HG03097 (cell line): ENCODE results near the gene SLC17A7.
"Not testable (repeated sequence)": the region's sequence is repeated elsewhere in the genome, so short reads cannot be mapped to it uniquely, and the experiment has no call there.

Source experiments
- ATAC-seq: cut with Tn5 transposase; IDR thresholded peaks from one replicate; pipeline ENCODE4 v1.9.1; 2021; ENCODE audit not compliant: unreplicated experiment, low FRiP score

SLC17A7 gene

GRCh38 chr19:49470615-49470978 lies 29.3 kb upstream of the SLC17A7 start:
- no peak for ATAC-seq

DNA sequence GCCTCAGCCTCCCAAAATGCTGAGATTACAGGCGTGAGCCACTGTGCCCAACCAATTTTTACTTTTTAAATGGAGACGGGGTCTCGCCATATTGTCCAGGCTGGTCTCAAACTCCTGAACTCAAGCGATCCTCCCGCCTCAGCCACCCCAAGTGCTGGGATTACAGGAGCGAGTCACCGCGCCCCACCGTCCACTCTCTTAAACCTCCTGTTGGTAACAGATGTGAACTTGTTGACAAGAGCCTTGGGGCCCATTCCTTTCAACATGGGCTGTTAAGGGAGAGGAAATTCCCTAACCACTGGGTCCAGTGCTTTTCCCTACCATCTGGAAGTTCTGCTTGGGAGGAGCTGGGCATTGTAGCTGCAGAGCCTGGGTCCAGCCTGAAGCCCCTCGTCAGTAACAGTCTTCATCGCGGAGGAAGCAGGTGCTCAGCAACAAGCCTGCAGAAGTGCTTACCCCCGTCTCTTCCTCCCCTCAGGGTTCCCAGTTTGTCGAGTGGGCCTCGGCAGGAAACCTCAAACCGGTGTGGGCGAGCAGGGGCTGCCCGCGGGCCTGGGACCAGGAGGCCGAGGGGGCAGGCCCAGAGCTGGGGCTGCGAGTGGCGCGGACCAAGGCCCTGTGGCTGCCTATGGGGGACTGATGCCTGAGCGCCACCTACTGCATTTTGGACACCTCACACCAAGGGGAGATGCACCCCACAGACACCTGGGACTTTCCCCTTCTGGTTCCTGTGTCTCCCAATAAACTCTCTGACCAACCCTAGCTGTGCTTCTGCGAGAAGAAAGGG lies 28.7 kb upstream of the SLC17A7 start:
- ATAC-seq, result peak; percentile 43

DNA sequence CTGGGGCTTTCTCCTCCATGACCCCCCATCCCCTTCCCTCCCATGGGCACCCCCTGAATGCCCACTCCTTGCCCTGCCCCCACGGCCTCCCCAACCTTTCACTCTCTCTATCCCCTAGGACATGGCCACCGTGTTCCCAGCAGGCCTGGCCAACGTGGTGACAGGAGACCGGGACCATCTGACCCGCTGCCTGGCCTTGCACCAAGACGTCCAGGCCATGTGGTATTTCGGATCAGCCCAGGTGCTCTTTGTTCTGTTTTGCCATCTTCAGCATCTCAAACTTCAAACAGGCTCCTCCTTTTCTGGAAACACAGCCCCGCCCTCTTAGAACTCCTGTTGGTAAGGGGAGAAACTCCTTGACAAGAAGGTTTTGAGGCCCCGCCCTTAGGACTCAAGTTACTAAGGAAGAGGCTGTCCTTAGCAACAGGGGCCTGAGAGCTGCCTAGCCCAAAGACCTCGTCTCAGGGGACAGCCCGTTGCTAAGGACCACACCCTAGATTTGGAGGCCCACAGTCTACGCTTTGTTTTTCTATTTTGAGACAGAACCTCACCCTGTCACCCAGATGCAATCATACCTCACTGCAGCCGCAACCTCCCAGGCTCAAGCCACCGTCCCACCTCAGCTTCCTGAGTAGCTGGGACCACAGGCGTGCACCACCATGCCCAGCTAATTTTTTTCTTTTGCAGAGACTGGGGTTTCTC lies 27.6 kb upstream of the SLC17A7 start:
- ATAC-seq, result peak; percentile 54

DNA sequence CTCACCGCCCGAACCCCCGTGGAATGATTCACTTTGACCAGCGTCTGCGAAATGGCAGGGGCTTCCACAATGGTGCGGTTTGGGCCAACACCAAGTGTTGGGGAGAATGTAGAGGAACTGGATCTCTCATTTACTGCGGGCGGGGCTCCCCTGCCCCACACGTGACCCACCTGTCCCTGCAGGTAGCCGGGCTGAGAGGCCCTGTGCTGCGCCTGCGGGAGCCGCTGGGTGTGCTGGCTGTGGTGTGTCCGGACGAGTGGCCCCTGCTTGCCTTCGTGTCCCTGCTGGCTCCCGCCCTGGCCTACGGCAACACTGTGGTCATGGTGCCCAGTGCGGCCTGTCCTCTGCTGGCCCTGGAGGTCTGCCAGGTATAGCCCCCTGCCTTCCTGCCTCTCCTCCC lies 26.9 kb upstream of the SLC17A7 start:
- no peak for ATAC-seq

DNA sequence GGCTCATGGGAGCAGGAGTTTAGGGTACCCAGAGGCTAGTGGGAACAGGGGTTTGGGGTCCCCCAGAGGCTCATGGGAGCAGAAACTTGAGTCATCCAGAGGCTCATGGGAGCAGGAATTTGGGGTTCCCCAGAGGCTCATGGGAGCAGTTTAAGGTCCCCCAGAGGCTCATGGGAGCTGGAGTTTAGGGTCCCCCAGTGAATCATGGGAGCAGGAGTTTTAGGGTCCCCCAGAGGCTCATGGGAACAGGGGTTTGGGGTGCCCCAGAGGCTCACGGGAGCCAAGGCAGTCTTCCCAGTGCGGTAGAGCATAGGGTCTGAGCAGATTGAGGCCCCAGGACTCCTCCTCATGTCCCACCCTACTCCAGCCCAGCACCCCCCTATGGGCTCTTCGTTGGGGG lies 24.0 kb upstream of the SLC17A7 start:
- no peak for ATAC-seq

DNA sequence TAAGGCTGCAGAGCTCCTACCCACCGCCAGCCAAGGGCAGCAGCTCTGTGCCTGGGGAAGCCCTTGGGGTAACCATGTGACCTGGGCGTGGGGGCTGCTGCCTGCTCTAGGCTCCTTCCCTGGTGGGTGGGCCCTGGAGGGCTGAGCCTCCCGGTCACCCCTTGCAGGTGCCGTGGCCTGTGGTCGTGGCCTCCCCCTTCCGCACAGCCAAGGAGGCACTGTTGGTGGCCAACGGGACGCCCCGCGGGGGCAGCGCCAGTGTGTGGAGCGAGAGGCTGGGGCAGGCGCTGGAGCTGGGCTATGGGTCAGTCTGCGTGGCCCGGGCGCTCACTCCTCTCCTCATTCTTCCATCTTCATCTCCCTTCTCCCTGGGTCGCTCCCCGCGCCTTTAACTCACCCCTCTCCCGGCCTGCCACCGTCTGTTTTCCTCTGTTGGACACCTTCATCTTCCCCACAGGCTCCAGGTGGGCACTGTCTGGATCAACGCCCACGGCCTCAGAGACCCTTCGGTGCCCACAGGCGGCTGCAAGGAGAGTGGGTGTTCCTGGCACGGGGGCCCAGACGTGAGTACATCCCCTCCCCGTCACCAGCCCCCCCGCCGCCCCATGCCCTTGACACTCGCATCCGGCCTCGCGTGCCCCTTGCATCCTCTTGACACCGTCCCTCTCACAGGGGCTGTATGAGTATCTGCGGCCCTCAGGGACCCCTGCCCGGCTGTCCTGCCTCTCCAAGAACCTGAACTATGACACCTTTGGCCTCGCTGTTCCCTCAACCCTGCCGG lies 22.8 kb upstream of the SLC17A7 start:
- ATAC-seq, result no peak

DNA sequence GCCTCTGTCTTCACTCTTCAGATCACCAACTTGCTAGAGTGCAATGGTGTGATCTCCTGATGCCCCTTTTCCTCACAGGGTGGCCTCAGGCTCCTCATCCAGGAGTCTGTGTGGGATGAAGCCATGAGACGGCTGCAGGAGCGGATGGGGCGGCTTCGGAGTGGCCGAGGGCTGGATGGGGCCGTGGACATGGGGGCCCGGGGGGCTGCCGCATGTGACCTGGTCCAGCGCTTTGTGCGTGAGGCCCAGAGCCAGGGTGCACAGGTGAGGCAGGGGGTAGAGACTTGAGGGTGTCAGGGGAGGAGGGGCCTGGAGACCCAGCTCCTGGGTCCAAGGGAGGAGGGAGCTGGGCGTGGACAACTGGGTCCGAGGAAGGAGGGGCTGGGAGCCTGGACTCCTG lies 21.2 kb upstream of the SLC17A7 start:
- ATAC-seq, result no peak

- ATAC-seq, result no peak
Measured at GRCh38 chr19:49461656-49462055, 20.3 kb upstream of the SLC17A7 start.

- not testable (repeated sequence) for ATAC-seq
Measured at GRCh38 chr19:49461130-49461529, 19.8 kb upstream of the SLC17A7 start.

DNA sequence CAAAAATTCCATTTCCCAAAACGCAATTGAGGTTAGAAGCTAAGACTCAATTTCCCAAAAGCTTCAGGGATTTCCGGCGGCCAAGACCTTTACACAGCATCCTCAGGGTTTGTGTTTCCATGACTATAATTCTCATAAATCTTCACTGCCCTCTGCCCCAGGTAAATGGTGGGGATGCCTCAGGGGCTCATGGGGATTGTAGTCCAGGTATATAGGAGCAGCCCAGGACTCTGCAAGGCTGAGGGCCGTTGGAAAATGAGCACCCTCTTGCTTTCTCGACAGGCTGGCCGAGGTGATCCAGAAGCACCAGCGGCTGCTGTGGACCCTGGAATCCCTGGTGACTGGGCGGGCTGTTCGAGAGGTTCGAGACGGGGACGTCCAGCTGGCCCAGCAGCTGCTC lies 18.1 kb upstream of the SLC17A7 start:
- no peak for ATAC-seq

- ATAC-seq, result no peak
Measured at GRCh38 chr19:49458567-49458903, 17.2 kb upstream of the SLC17A7 start.

DNA sequence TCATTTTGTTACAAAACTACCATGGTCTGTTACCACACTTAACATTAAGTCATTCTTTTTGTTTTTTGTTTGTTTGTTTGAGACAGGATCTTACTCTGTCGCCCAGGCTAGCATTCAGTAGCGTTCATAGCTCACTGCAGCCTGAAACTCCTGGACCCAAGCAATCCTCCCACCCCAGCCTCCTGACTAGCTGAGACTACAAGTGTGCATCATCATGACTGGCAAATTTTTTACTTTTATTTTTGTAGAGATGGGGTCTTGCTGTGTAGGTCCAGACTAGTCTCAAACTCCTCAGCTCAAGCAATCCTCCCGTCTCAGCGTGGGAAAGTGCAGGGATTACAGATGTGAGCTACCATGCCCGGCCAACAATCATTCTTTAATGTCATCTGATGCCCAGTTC lies 15.0 kb upstream of the SLC17A7 start:
- no peak for ATAC-seq

DNA sequence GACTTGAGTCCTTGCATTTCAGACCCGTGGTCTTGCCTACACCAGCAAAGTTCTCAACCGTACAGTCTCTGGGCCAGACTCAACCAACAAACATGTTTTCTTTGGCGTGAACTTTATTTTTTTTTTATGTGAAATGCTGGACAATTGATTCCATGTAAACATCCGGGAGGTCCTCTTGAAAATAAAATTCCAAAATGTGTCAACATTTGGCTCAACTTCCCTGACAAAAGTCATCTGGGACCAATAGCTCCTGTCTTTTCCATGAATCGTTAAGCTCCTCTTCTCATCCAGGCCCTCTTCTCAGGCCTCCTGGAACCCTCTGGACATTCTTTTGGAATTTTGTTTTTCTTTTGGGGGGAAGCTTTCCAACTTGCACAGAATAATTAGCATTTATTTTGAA lies 14.4 kb upstream of the SLC17A7 start:
- ATAC-seq, result no peak

DNA sequence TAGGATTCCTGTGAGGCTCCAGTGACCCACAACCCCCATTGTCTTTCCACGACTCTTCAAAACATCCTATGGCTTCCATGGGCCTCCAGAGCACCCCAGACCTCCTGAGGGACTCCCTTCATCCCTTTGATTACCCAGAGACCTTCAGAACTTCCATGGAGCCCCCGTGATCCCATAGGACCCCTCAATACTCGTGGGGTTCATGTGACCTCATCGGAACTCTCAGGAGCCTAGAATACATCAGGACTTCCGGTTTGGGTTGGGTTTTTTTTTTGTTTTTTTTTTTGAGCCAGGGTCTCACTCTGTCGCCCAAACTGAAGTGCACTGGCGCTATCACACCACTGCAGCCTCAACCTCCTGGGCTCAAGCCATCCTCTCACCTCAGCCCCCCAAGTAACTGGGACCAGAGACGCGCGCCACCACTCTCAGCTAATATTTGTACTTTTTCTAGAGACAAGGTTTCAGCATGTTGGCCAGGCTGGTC lies 12.5 kb upstream of the SLC17A7 start:
- no peak for ATAC-seq

GRCh38 chr19:49453013-49453756 lies 11.9 kb upstream of the SLC17A7 start, which contains the start of gene ALDH16A1:
TSS of gene ALDH16A1 (plus strand) at chr19:49453225. CDS start at chr19:49453332, 107 bp downstream.
- ATAC-seq, result peak; percentile 79

- ATAC-seq, result peak; percentile 46
Measured at GRCh38 chr19:49451430-49452181, 10.3 kb upstream of the SLC17A7 start, which contains the start of gene PIH1D1. TSS of gene PIH1D1 (minus strand) at chr19:49451814. CDS start at chr19:49451574, 240 bp downstream.

DNA sequence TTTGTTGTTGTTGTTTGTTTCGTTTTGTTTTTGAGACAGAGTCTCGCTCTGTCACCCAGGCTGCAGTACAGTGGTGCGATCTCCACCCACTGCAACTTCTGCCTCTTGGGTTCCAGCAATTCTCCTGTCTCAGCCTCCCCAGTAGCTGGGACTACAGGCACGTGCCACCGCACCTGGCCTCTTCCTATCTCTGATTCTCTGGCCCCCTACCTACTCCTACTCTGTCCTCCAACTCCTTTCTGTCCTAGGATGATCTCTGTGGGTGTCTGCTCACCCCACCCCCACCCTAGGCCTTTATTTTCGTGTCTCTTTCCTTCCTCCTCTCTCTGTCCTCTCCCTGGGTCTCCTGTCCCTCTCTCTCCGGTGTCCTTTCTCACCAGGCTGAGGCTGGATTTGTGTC lies 9.1 kb upstream of the SLC17A7 start:
- no peak for ATAC-seq

DNA sequence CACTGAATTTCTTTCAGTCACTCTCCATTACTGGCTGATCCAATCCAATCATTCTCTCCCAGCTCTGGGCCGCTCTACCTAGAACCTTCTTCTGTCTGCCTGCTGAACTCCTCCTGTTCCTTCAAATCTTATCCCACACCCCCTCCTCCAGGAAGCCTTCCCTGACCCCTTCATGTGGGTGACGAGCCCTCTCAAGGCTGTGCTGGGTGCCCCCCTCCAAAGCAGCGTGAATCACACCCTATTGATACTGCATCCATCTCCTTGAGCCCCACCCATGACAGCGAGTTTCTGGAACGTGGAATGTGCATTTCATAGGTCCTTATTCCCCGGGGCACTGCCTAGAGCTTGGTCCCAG lies 7.1 kb upstream of the SLC17A7 start:
- no peak for ATAC-seq

- no peak for ATAC-seq
Measured at GRCh38 chr19:49447485-49448431, 6.4 kb upstream of the SLC17A7 start.
